GM12878 (cell line): ENCODE data around the gene SFT2D1. TPM values are rescaled to one million over a fixed set of nuclear protein-coding genes. Genes with fewer than 3 reads are reported as not detected.

ENCODE experiments used
- ATAC-seq: fragments of 200-7000 bp; cut with Tn5 transposase; 3 replicates; pipeline ENCODE4 v1.9.1; 2020; ENCODE audit warnings: mild to moderate bottlenecking, moderate library complexity
- BruUV-seq: library from RNA; stranded (reverse); fragments of 400-500 nt; replicated peaks from 2 replicates; lab custom pipeline; 2021; lab: Mats Ljungman, UMichigan
- CTCF ChIA-PET: fragments of 300-600 bp; sonication (Branson Sonifier 250); formaldehyde crosslinking; extraction: SDS; loops from one replicate; lab custom pipeline; 2021; ENCODE audit warnings: inconsistent platforms; lab: Yijun Ruan, JAX
- POLR2A ChIA-PET: fragments of 350-600 bp; formaldehyde crosslinking; extraction: SDS; loops from one replicate; lab custom pipeline; 2021; ENCODE audit warnings: inconsistent platforms; lab: Charles Lee
- RAD21 ChIA-PET: fragments of 300-600 bp; sonication (Branson Sonifier 250); formaldehyde crosslinking; loops from one replicate; lab custom pipeline; 2023; ENCODE audit warnings: antibody characterized with exemption; ENCODE audit not compliant: unreplicated experiment; lab: Charles Lee
- SMC1A ChIA-PET: fragments of 300-600 bp; sonication (Branson Sonifier 250); formaldehyde crosslinking; loops from one replicate; lab custom pipeline; 2023; ENCODE audit not compliant: unreplicated experiment, uncharacterized antibody; lab: Charles Lee
- DNase-seq: peaks from one replicate; pipeline ENCODE4 v3.0.0-alpha.2; 2011; ENCODE audit warnings: low read depth, low spot score
- FAIRE-seq: peaks from 3 replicates; lab custom pipeline; 2011; peaks lifted over from hg19 to GRCh38; lab: Jason Lieb, UNC
- H2AFZ ChIP-seq: 2 replicates; pipeline ENCODE4 v1.6.0; 2011; ENCODE audit warnings: low read depth, low read length, control low read depth; ENCODE audit not compliant: control insufficient read depth
- H3K27ac ChIP-seq: 2 replicates; pipeline ENCODE4 v1.5.1; 2011; ENCODE audit warnings: control low read depth; ENCODE audit not compliant: control insufficient read depth, insufficient read depth
- H3K27me3 ChIP-seq, 2 experiments: replicated peaks in 1 of 2; 2 replicates each; pipeline versions ENCODE4 v1.6.0 to v1.6.1; 2011; ENCODE audit warnings: low read length in 1 of 2; ENCODE audit not compliant: control insufficient read depth in 2 of 2, insufficient read depth in 2 of 2
- H3K36me3 ChIP-seq, 2 experiments: 2 replicates each; pipeline ENCODE4 v1.5.1; 2011; ENCODE audit warnings: low read length in 1 of 2; ENCODE audit not compliant: control insufficient read depth in 2 of 2, insufficient read depth in 2 of 2
- H3K4me1 ChIP-seq: 2 replicates; pipeline ENCODE4 v1.6.1; 2011; ENCODE audit warnings: mild to moderate bottlenecking, low read length, moderate library complexity, mixed read lengths; ENCODE audit not compliant: control insufficient read depth, insufficient read depth
- H3K4me2 ChIP-seq: 2 replicates; pipeline ENCODE4 v1.6.0; 2011; ENCODE audit warnings: control low read depth; ENCODE audit not compliant: control insufficient read depth, insufficient read depth
- H3K4me3 ChIP-seq: fragments of 200-600 bp; sonication (generic); 2 replicates; pipeline ENCODE4 v1.5.1; 2016
- H3K79me2 ChIP-seq: 2 replicates; pipeline ENCODE4 v1.6.0; 2011; ENCODE audit warnings: low read length; ENCODE audit not compliant: control insufficient read depth, insufficient read depth
- H3K9ac ChIP-seq: 2 replicates; pipeline ENCODE4 v1.8.0; 2011; ENCODE audit warnings: low read length, control low read depth, mixed read lengths; ENCODE audit not compliant: control insufficient read depth, insufficient read depth
- H3K9me3 ChIP-seq: replicated peaks from 3 replicates; pipeline ENCODE4 v1.5.1; 2011; ENCODE audit warnings: mild to moderate bottlenecking, low read length; ENCODE audit not compliant: control insufficient read depth, insufficient read depth
- H4K20me1 ChIP-seq: 2 replicates; pipeline ENCODE4 v1.6.0; 2011; ENCODE audit not compliant: control insufficient read depth, insufficient read depth
- BRCA1 ChIP-seq: IDR thresholded peaks from 2 replicates; pipeline ENCODE4 v1.6.1; 2011; ENCODE audit warnings: low read depth, low read length, improper control_type of control experiment
- GATAD2B ChIP-seq: fragments of 450-650 bp; conservative IDR thresholded peaks from 2 replicates; pipeline ENCODE4 v1.6.1; 2017; ENCODE audit warnings: low read depth, mild to moderate bottlenecking, moderate library complexity
- MEF2B ChIP-seq: fragments of 450-650 bp; IDR thresholded peaks from 2 replicates; pipeline ENCODE4 v1.6.1; 2018; ENCODE audit warnings: mild to moderate bottlenecking, moderate library complexity; ENCODE audit not compliant: partially characterized antibody, poor library complexity, severe bottlenecking
- SMAD5 ChIP-seq: IDR thresholded peaks from 2 replicates; pipeline ENCODE4 v1.6.1; 2016; ENCODE audit warnings: antibody characterized with exemption, low read depth
- TAF1 ChIP-seq: IDR thresholded peaks from 2 replicates; pipeline ENCODE4 v1.6.1; 2011; ENCODE audit warnings: mild to moderate bottlenecking, low read depth, low read length, borderline replicate concordance
- ZSCAN29 ChIP-seq: fragments of 450-650 bp; IDR thresholded peaks from 2 replicates; pipeline ENCODE4 v1.6.1; 2017; ENCODE audit warnings: mild to moderate bottlenecking, moderate library complexity
- WGBS: methylation state at CpG from one replicate; pipeline ENCODE4 v1.1.6; 2016; ENCODE audit warnings: low lambda C conversion rate; ENCODE audit not compliant: insufficient replicate concordance, insufficient coverage; ENCODE audit errors: missing lambda C conversion rate; 5-methylcytosine and 5-hydroxymethylcytosine counted together
- in situ Hi-C: fragments of 300-500 bp; cut with MboI; formaldehyde crosslinking; loops from 9 replicates; pipeline ENCODE4 v1.14.3; 2018; ENCODE audit warnings: mixed read lengths
- intact Hi-C: fragments of 100-400 bp; cut with micrococcal nuclease; formaldehyde crosslinking; loops from one replicate; pipeline ENCODE4 v1.14.2; 2022; ENCODE audit not compliant: unreplicated experiment
- polyA plus RNA-seq, 11 experiments: library from polyadenylated mRNA; depleted of rRNA in 4 of 11; unstranded in 6 of 11; stranded (reverse) in 5 of 11; fragments of >200 nt; fragmentation: Nextera tagmentation in 4 of 11; fragmentation: Illumina TruSeq in 1 of 11; extraction: Ambion mirVana in 4 of 11; extraction: Trizol in 1 of 11; gene quantifications; 1 replicate in 1 of 11; 2 replicates in 10 of 11; pipeline versions ENCODE4 v1.2.1 to v1.2.3, GENCODE V29; 2011 to 2016; ENCODE audit warnings: inconsistent platforms in 2 of 11, missing spikeins in 2 of 11, low read depth in 1 of 11
- total RNA-seq, 4 experiments: library from RNA; depleted of rRNA in 3 of 4; stranded (reverse); fragments of >200 nt in 3 of 4; fragmentation: Illumina TruSeq in 1 of 4; extraction: Trizol in 1 of 4; gene quantifications; 2 replicates each; pipeline versions ENCODE4 v1.2.1 to v1.2.3, GENCODE V29; 2013 to 2021

The SFT2D1 gene
- total and polyA plus RNA-seq, 10 of the 15 experiments (the other 5 are each of a cell fraction or from before 2014, with no cell fraction given), result 69.5 to 281 (median 124) TPM

DNA sequence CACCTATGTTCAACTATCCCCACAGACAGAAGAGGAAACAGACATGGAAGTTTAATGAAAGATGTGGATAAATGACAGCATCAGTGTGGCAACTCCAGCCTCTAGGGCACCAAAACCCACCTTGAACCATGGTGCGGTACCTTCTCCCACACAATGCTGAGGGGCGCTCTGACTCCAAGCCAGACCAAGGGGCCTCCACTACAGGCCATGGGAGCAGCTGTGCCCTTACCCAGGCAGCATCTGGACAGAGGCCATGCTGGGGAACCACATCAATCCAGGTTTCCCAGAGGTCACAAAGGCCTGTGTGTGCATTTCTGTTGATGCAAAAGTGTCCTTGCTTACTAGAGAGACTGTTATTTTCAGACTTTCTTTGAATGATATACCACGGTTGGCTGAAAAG is 38.2 kb downstream of the SFT2D1 start:
- Histone ChIP-seq H3K4me3 (no peak overlapping the region), H3K27me3 (no peaks in the 10 kb centered on the region; a peak in 2 of 4 replicates), H3K4me2 (no peak overlapping the region), H3K36me3 (no peaks in the 10 kb centered on the region), H3K9me3 (no peaks in the 10 kb centered on the region), H3K9ac (no peak overlapping the region), H2AFZ (no peak overlapping the region), H3K79me2 (peaks cover 5% of the 10 kb centered on the region), H4K20me1 (no peaks in the 10 kb centered on the region), H3K27ac (no peak overlapping the region), H3K4me1 (no peaks in the 10 kb centered on the region)
- ChIA-PET RAD21 (interaction anchor here (0.9 kb wide), 1 partner anchor 448 kb away, joined by 3 read pairs; no protein-coding TSS in a partner anchor), CTCF (interaction anchor here (2.2 to 11.5 kb wide), 2 partner anchors 9 to 95 kb away, joined by 8 to 317 read pairs; no protein-coding TSS in a partner anchor), SMC1A (interaction anchor here (1.0 to 5.2 kb wide), 4 partner anchors 9 to 76 kb away, joined by 4 to 24 read pairs (median 10); no protein-coding TSS in a partner anchor), POLR2A (interaction anchor here (0.7 to 1.4 kb wide), 2 partner anchors 12 to 22 kb away, joined by 3 to 4 read pairs; no protein-coding TSS in a partner anchor)
- in situ Hi-C loops (no loop called here), intact Hi-C loops (no loop called here)
- ATAC-seq (no peak), DNase-seq (no peak), FAIRE-seq (no peak)
- WGBS, result 67% methylated on average over 3 of the region's 3 CpGs
- no TSS peak for BruUV-seq
- TF ChIP-seq SMAD5, result no peak
- TF ChIP-seq BRCA1, result no peak
- TF ChIP-seq GATAD2B, result no peak
- no peak for TF ChIP-seq MEF2B
- no peak for TF ChIP-seq TAF1
- TF ChIP-seq ZSCAN29, result no peak
